ENCODE results near the gene KATNBL1.
"Not testable (repeated sequence)": the region's sequence is repeated elsewhere in the genome, so short reads cannot be mapped to it uniquely, and the experiment has no call there.

KATNBL1 gene

GRCh38 chr15:34203305-34203704, 6.6 kb downstream of the KATNBL1 start:
- DNase-seq (ENCODE audit: low read depth): no peak

GRCh38 chr15:34193272-34193671, 16.6 kb downstream of the KATNBL1 start:
- not testable (repeated sequence) for DNase-seq (ENCODE audit: low read depth)

DNA sequence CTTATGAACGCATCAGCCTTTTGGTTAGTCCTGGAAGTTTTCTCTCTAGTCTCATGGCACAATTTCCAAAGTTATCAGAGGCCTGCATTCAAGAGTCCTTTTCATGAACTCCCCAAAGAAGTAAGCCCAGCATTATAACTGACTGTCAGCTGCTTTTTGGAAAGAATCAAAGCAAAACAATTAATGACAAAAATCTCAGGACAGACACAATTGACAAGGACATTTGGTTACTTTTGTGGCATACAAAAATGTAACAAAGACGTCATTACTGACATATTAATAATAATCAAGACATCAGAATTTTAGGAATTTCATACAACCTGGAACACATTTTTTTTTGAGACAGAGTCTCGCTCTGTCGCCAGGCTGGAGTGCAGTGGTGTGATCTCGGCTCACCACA, 21.2 kb downstream of the KATNBL1 start:
- DNase-seq (ENCODE audit: low read depth): no peak

GRCh38 chr15:34185666-34186065, 24.2 kb downstream of the KATNBL1 start:
- no peak for DNase-seq (ENCODE audit: low read depth)

GRCh38 chr15:34182942-34183341, 27.0 kb downstream of the KATNBL1 start:
- DNase-seq (ENCODE audit: low read depth): no peak

DNA sequence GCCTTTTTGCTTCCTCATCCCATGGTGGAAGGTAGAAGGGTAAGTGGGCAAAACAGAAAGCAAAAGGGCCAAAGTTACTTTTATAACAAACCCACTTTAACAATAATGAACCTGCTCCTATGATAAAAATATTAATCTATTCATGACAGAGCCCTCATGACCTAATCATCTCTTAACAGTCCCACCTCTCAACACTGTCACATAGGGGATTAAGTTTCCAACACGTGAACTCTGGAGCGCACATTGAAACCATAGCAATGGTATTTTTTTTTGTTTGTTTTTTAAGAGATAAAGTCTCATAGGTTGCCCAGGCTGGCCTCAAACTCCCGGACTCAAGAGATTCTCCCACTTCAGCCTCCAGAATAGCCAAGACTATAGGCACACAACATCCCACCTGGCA, 30.7 kb downstream of the KATNBL1 start:
- no peak for DNase-seq (ENCODE audit: low read depth)

- not testable (repeated sequence) for DNase-seq (ENCODE audit: low read depth)
Observed at GRCh38 chr15:34165987-34166573, 43.8 kb downstream of the KATNBL1 start.

GRCh38 chr15:34161329-34161963, 48.5 kb downstream of the KATNBL1 start:
- DNase-seq (ENCODE audit: low read depth): no peak

- DNase-seq (ENCODE audit: low read depth): no peak
Observed at GRCh38 chr15:34160735-34161134, 49.2 kb downstream of the KATNBL1 start.

DNA sequence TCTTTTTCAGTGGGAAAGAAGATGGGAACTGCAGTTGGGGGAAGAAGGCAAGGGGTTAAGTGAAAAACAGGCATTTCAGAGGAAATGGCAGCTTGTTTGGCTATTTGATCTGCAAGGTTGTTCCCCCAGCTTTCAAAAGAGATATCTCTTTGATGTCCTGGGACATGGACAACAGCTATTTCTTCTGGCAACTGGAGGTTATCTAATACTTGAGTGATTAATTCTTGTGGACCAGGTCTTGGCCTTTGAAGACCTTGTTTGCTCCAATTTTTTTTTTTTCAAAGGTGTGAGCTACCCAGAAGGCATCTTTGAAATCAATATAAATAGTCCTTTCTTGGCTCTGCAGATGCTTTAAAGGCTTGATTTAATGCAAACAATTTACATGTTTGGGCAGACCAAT, 51.5 kb downstream of the KATNBL1 start:
- no peak for DNase-seq (ENCODE audit: low read depth)

GRCh38 chr15:34155859-34156258, 54.0 kb downstream of the KATNBL1 start:
- DNase-seq (ENCODE audit: low read depth): no peak

DNA sequence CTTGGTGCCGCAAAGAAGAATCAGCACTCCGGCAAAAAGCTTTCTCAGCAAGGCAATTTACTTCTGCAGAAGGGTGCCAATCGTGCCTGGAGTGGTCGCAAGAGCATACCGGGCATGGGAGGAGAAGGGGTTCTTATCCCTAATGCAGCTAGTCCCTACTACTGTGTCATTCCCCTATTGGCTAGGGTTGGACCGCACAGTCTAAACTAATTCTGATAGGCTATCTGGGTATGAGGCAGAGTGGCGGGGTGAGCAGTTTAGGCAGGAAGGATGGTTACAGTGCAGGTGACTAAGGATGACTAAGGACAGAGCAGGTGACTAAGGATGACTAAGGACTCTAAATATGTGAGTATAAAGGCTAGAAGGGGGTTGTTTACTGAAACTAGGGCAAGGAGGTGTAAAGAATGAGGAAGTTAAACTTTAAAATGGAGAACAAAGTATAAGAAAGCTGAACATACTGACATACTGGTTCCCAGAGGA, 55.1 kb downstream of the KATNBL1 start:
- no peak for DNase-seq (ENCODE audit: low read depth)

GRCh38 chr15:34147371-34148140, 62.3 kb downstream of the KATNBL1 start:
- no peak for DNase-seq (ENCODE audit: low read depth)

DNA sequence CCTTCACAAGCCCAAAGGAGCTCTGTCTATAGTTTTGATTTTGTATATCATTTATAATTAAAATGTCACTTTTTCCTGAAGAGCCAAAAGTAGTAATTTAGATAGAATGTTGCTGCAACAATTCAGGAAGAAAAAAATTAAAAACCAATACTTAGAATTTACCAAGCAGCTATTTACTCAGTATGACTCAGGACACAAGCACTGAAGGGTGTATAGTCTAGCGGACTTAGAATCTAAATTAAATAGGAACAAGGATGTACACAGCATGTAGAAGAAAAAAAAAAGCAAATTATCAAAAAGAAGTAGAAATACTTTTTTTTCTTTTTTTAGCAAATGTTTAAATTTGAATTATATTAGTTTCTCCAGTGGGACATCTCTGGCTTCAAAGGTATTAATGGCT, 76.4 kb downstream of the KATNBL1 start:
- DNase-seq (ENCODE audit: low read depth): no peak

DNA sequence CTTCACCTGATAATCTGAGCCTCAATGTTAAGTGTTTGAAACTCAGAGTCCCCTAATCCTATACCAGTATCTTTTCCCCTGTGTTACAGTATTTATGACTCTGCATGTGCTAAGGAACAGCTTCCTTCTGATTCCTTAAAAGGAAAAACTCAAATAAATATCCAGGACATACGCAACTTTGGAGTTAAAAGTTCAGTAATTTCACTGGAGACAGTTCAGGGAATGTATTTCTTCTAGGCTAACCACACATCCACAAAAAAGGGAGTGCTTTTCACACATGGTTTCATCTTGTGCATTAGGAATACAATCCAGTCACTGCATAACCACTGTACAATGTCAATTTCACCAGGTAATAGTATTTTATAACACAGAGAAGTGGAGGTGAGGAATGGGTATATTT, 77.0 kb downstream of the KATNBL1 start:
- DNase-seq (ENCODE audit: low read depth): no peak

DNA sequence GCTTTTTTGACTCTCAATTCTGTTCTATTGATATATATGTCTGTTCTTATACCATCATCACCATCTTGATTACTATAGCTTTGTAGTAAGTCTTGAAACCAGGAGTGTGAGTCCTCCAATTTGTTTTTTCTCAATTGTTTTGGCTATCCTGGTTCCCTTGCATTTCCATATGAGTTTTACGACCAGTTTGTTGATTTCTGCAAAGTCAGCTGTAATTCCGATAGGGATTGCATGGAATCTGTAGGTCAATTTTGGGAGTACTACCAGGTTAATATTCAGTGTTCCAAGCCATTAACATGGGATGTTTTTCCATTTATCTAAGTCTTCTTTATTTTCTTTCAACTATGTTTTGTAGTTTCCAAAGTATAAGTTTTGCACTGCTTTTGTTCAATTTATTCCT, 81.0 kb downstream of the KATNBL1 start:
- DNase-seq (ENCODE audit: low read depth): no peak

- DNase-seq (ENCODE audit: low read depth): no peak
Observed at GRCh38 chr15:34126522-34126921, 83.4 kb downstream of the KATNBL1 start.

DNA sequence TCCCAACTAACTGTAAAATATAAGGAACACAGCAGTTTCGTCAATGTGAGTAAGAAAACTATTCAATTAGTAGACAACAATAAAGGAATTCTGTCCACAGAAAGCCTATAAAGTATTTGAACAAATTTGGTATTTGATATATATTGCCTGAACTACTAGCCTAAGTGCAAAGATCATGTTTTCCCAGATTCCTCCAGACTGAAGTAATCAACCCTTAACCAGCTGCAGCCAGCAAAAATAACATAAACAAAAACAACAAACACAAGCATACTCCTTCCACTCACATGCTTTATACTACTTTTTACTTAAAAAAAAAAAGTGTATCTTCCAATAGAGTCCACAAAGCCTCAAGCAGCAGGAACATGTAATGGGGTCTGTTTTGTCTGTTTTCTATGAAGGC, 84.0 kb downstream of the KATNBL1 start:
- no peak for DNase-seq (ENCODE audit: low read depth)

- no peak for DNase-seq (ENCODE audit: low read depth)
Observed at GRCh38 chr15:34124651-34125050, 85.2 kb downstream of the KATNBL1 start.

DNA sequence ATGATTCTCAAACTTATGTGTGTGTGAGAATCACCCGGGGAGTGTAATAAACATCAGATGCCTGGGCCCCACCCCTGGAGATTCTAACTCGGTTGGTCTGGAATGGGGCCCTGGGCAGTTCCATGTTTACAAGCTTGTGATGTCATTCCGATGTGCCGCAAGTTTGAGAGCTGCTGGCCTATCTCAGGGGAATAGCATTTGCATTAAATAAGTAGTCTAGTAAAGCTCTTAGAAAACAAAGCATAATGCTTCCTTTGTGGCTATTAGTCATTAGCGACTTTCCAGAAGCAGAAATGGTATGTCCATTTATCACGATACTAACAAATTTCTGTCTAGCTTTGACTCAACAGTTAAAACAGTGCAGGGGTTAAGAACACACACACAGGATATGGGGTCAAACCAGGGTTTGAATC, 87.1 kb downstream of the KATNBL1 start:
- DNase-seq (ENCODE audit: low read depth): no peak

DNA sequence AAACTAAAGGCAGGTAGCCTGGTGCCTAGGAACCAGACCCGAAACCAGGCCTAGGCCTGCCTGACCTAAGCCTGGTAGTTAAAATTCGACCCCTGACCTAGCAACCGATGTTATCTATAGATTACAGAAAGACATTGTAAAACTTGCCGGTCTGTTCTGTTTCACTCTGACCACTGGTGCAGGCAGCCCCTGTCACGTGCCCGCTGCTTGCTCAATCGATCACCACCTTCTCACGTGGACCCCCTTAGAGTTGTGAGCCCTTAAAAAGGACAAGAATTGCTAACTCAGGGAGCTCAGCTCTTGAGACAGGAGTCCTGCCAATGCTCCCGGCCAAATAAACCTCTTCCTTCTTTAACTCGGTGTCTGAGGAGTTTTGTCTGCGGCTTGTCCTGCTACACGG, 88.1 kb downstream of the KATNBL1 start:
- not testable (repeated sequence) for DNase-seq (ENCODE audit: low read depth)

DNA sequence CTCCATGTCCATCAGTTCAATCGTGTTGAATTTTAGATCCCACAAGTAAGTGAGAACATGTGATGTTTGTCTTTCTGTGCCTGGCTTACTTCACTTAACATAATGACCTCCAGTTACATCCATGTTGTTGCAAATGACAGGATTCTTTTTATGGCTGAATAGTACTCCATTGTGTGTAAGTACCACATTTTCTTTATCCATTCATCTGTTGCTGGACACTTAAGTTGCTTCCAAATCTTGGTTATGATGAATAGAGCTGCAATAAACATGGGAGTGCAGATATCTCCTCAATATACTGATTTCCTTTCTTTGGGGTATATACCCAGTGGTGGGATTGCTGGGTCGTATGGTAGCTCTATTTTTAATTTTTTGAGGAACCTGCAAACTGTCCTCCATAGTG, 89.5 kb downstream of the KATNBL1 start:
- not testable (repeated sequence) for DNase-seq (ENCODE audit: low read depth)

- no peak for DNase-seq (ENCODE audit: low read depth)
Observed at GRCh38 chr15:34119291-34119690, 90.6 kb downstream of the KATNBL1 start.

All from T follicular helper cell (primary cell).